Testis (tissue), 3 donors: Measurements from ENCODE around the gene OTOP2. TPM values are rescaled to one million over a fixed set of nuclear protein-coding genes. Genes with fewer than 3 reads are reported as not detected.

ENCODE experiments used
- DNase-seq: peaks from one replicate; pipeline ENCODE4 v3.0.0-alpha.2; 2019
- H3K27ac ChIP-seq, 2 donors: fragments of 200-600 bp; sonication (generic); one replicate each; pipeline ENCODE4 v1.5.1; 2019
- H3K27me3 ChIP-seq: fragments of 200-600 bp; sonication (generic); one replicate; pipeline ENCODE4 v1.5.1; 2019
- H3K36me3 ChIP-seq: fragments of 200-600 bp; sonication (generic); one replicate; pipeline ENCODE4 v1.5.1; 2017; ENCODE audit warnings: low read depth; ENCODE audit errors: missing control alignments
- H3K4me1 ChIP-seq: fragments of 200-600 bp; sonication (generic); one replicate; pipeline ENCODE4 v1.5.1; 2019
- H3K4me3 ChIP-seq, 2 donors: fragments of 200-600 bp; sonication (generic); one replicate each; pipeline ENCODE4 v1.5.1; 2017 to 2019
- H3K9me3 ChIP-seq: fragments of 200-600 bp; sonication (generic); one replicate; pipeline ENCODE4 v1.5.1; 2017
- CTCF ChIP-seq, 3 experiments: fragments of 450-650 bp in 2 of 3; fragments of 200-600 bp in 1 of 3; sonication (generic) in 1 of 3; IDR thresholded peaks; one replicate each; pipeline ENCODE4 v1.5.1; 2016 to 2019; ENCODE audit warnings: antibody characterized with exemption in 3 of 3, mild to moderate bottlenecking in 2 of 3, moderate library complexity in 1 of 3
- POLR2A ChIP-seq: fragments of 450-650 bp; IDR thresholded peaks from one replicate; pipeline ENCODE4 v1.6.1; 2017; ENCODE audit warnings: antibody characterized with exemption, mild to moderate bottlenecking, moderate library complexity
- WGBS, 2 donors: methylation state at CpG; one replicate each; pipeline ENCODE4 v1.1.5; 2018; 5-methylcytosine and 5-hydroxymethylcytosine counted together
- intact Hi-C: fragments of 100-400 bp; cut with DNase I; formaldehyde crosslinking; loops from one replicate; pipeline ENCODE4 v1.15.1; 2023; ENCODE audit warnings: low total_unique reads
- polyA plus RNA-seq: library from polyadenylated mRNA; stranded (reverse); fragments of 350-450 nt; fragmentation: Illumina TruSeq; extraction: RNeasy Lipid Tissue Mini Kit (QIAGEN cat#74804); gene quantifications from one replicate; pipeline ENCODE4 v1.2.3, GENCODE V29; 2014; ENCODE audit warnings: low read depth, low replicate concordance; ENCODE audit not compliant: insufficient read depth
- total RNA-seq, 2 donors: library from RNA; depleted of rRNA; stranded (reverse); fragments of >200 nt; gene quantifications; one replicate each; pipeline ENCODE4 v1.2.3, GENCODE V29; 2016

Gene OTOP2
- total and polyA plus RNA-seq, 3 donors from 2014 or later, result 2.4 to 5.7 (median 5.7) TPM

GRCh38 chr17:74952431-74953133 is 28.5 kb downstream of the OTOP2 start:
- intact Hi-C loops, result no loop called here
- Histone ChIP-seq H3K4me1 (no peaks in the 10 kb centered on the region), H3K27ac (no peak overlapping the region), H3K4me3 (no peak overlapping the region), H3K9me3 (no peaks in the 10 kb centered on the region), H3K36me3 (no peaks in the 10 kb centered on the region), H3K27me3 (no peaks in the 10 kb centered on the region)
- TF ChIP-seq POLR2A, result no peak
- TF ChIP-seq CTCF (IDR thresholded peaks at IDR 0.05), result no peak
- DNase-seq, result no peak
- 65 to 67% methylated on average over 17 to 24 of the region's 24 CpGs for WGBS, 2 donors

- Histone ChIP-seq H3K4me1 (no peaks in the 10 kb centered on the region), H3K36me3 (no peaks in the 10 kb centered on the region), H3K9me3 (no peaks in the 10 kb centered on the region), H3K27me3 (no peaks in the 10 kb centered on the region), H3K4me3 (no peak overlapping the region), H3K27ac (no peak overlapping the region)
- TF ChIP-seq CTCF (IDR thresholded peaks at IDR 0.05) (no peak), POLR2A (no peak)
- WGBS, 2 donors, result 85 to 88% methylated on average over 6 to 11 of the region's 11 CpGs
- intact Hi-C loops, result no loop called here
- no peak for DNase-seq
Measured at GRCh38 chr17:74953134-74953687, 29.1 kb downstream of the OTOP2 start.

GRCh38 chr17:74954115-74954514 is 30.0 kb downstream of the OTOP2 start:
- Histone ChIP-seq H3K36me3 (no peaks in the 10 kb centered on the region), H3K27me3 (no peaks in the 10 kb centered on the region), H3K9me3 (no peaks in the 10 kb centered on the region), H3K4me3 (no peak overlapping the region), H3K4me1 (no peaks in the 10 kb centered on the region), H3K27ac (no peak overlapping the region)
- intact Hi-C loops, result no loop called here
- no peak for DNase-seq
- 85 to 90% methylated on average over 7 to 15 of the region's 15 CpGs for WGBS, 2 donors
- TF ChIP-seq POLR2A (no peak), CTCF (IDR thresholded peaks at IDR 0.05) (no peak)

GRCh38 chr17:74954665-74955421 is 30.8 kb downstream of the OTOP2 start:
- H3K27me3 ChIP-seq, result no peaks in the 10 kb centered on the region
- TF ChIP-seq POLR2A, result no peak
- TF ChIP-seq CTCF (IDR thresholded peaks at IDR 0.05), result no peak
- H3K27ac ChIP-seq, result no peak overlapping the region
- no peaks in the 10 kb centered on the region for H3K4me1 ChIP-seq
- WGBS, 2 donors, result 72 to 74% methylated on average over 12 to 13 of the region's 13 CpGs
- H3K9me3 ChIP-seq, result no peaks in the 10 kb centered on the region
- intact Hi-C loops, result no loop called here
- H3K36me3 ChIP-seq, result no peaks in the 10 kb centered on the region
- no peak for DNase-seq
- no peak overlapping the region for H3K4me3 ChIP-seq
